Large intestine (tissue), 3 donors: Measurements from ENCODE around the gene CCR4. TPM values are rescaled to one million over a fixed set of nuclear protein-coding genes. Genes with fewer than 3 reads are reported as not detected.
"Not testable (repeated sequence)": the region's sequence is repeated elsewhere in the genome, so short reads cannot be mapped to it uniquely, and the experiment has no call there.

Experiments used
- DNase-seq, 2 donors: peaks; one replicate each; pipeline versions ENCODE4 v3.0.0 to v3.0.0-alpha.2; 2013
- H3K27ac ChIP-seq: one replicate; pipeline ENCODE4 v1.5.1; 2013; ENCODE audit warnings: low read length
- H3K27me3 ChIP-seq: 2 replicates; pipeline ENCODE4 v1.6.1; 2013; ENCODE audit warnings: low read length; ENCODE audit not compliant: control insufficient read depth, insufficient read depth
- H3K36me3 ChIP-seq: 2 replicates; pipeline ENCODE4 v1.6.1; 2013; ENCODE audit warnings: low read length; ENCODE audit not compliant: control insufficient read depth, insufficient read depth
- H3K4me1 ChIP-seq: one replicate; pipeline ENCODE4 v1.6.1; 2013; ENCODE audit warnings: low read length; ENCODE audit not compliant: control insufficient read depth, insufficient read depth
- H3K4me3 ChIP-seq: one replicate; pipeline ENCODE4 v1.5.1; 2013; ENCODE audit warnings: low read length
- H3K9me3 ChIP-seq: one replicate; pipeline ENCODE4 v1.6.1; 2013; ENCODE audit warnings: mild to moderate bottlenecking, low read depth, low read length, moderate library complexity; ENCODE audit not compliant: control insufficient read depth
- WGBS: methylation state at CpG from one replicate; pipeline ENCODE4 v1.1.5; 2013; ENCODE audit warnings: low lambda C conversion rate; ENCODE audit not compliant: insufficient coverage; 5-methylcytosine and 5-hydroxymethylcytosine counted together
- polyA plus RNA-seq: library from polyadenylated mRNA; unstranded; fragments of 120-200 nt; gene quantifications from one replicate; pipeline ENCODE4 v1.2.1, GENCODE V29; 2013

Gene CCR4
- polyA plus RNA-seq, 1 donor: 0.37 TPM

- H3K4me3 ChIP-seq, H3K27me3 ChIP-seq, H3K9me3 ChIP-seq, DNase-seq, H3K4me1 ChIP-seq, H3K27ac ChIP-seq, H3K36me3 ChIP-seq: not testable (repeated sequence)
- WGBS: 80% methylated on average over 1 of the region's 2 CpGs
Observed at GRCh38 chr3:32931273-32931672, 20.2 kb upstream of the CCR4 start.

DNA sequence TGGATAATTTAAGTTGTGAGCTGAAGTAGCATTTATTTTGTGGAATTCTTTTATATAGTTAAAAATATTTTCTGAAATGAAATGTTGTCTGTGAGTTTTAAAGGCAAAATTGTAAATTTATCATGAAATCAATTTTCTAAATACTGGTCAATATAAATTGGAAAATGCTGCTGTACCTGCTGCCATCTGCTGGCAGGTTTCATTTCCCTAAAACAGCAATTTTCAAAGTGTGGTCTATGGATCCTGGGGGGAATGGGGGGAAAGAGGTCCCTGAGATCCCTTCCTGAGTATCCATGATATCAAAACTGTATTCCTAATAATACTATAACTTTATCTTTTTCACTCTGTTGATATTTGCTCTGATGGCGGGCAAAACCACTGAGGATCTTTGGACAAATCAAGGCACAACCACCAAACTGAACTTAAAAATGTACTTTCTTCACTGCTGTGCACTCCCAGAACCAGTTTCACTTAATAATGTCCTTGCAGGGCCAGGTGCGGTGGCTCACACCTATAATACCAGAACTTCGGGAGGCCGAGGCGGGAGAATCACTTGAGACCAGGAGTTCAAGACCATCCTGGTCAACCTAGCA, 17.2 kb upstream of the CCR4 start:
- Histone ChIP-seq H3K27ac (no peak overlapping the region), H3K4me3 (no peak overlapping the region), H3K27me3 (no peaks in the 10 kb centered on the region), H3K4me1 (no peaks in the 10 kb centered on the region), H3K36me3 (no peaks in the 10 kb centered on the region), H3K9me3 (no peaks in the 10 kb centered on the region)
- WGBS: no CpG with 5 or more reads among the region's 5 CpGs
- no peak for DNase-seq

DNA sequence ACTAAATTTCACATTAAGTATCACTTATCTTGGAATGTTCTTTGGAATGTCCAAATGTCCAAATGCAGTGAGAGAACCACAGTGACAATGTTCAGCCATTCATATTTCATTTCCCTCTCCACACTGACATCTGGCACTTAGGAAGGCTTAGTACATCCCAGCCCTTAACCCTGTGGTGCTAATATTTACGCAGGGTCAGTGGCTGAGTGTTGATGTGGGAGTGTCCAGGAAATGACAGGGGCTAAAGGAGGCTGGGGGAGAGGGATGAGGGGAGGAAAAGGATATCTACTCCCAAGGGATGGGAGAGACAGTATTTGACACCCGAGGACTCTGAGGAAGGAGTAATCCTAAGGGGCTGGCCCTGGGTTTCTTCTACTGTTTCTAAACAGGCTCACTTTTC, 14.1 kb upstream of the CCR4 start:
- H3K27ac ChIP-seq: no peak overlapping the region
- no peak overlapping the region for H3K4me3 ChIP-seq
- no peaks in the 10 kb centered on the region for H3K4me1 ChIP-seq
- no peaks in the 10 kb centered on the region for H3K36me3 ChIP-seq
- 67% methylated on average over 1 of the region's 2 CpGs for WGBS
- no peaks in the 10 kb centered on the region for H3K27me3 ChIP-seq
- no peaks in the 10 kb centered on the region for H3K9me3 ChIP-seq
- DNase-seq: no peak

- H3K27ac ChIP-seq, H3K9me3 ChIP-seq, H3K27me3 ChIP-seq, H3K4me1 ChIP-seq, H3K36me3 ChIP-seq, H3K4me3 ChIP-seq, DNase-seq: not testable (repeated sequence)
- no CpG with 5 or more reads among the region's 40 CpGs for WGBS
Observed at GRCh38 chr3:32939531-32940284, 11.7 kb upstream of the CCR4 start.

- Histone ChIP-seq H3K9me3 (no peaks in the 10 kb centered on the region), H3K4me3 (no peak overlapping the region), H3K27ac (no peak overlapping the region), H3K27me3 (no peaks in the 10 kb centered on the region), H3K36me3 (no peaks in the 10 kb centered on the region), H3K4me1 (no peaks in the 10 kb centered on the region)
- no CpG with 5 or more reads among the region's 16 CpGs for WGBS
- DNase-seq: no peak
Observed at GRCh38 chr3:32940726-32941125, 10.7 kb upstream of the CCR4 start.

DNA sequence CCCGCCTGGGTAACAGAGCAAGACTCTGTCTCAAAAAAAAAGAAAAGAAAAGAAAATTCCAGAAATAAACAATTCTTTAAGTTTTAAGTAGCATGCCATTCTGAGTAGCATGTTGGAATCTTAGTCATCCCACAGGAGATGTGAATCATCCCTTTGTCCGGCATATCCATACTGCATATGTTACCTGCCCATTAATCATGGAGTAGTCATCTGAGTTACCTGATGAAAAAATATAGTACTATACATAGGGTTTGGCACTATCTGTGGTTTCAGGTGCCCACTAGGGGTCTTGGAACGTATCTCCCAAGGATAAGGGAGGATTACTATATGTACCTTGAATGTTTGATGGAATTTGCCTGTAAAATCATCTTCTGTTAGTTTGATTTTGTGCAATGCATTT, 6.3 kb upstream of the CCR4 start:
- no peaks in the 10 kb centered on the region for H3K9me3 ChIP-seq
- DNase-seq: no peak
- H3K27ac ChIP-seq: no peak overlapping the region
- 60% methylated on average over 1 of the region's 3 CpGs for WGBS
- no peak overlapping the region for H3K4me3 ChIP-seq
- H3K4me1 ChIP-seq: no peaks in the 10 kb centered on the region
- H3K27me3 ChIP-seq: no peaks in the 10 kb centered on the region
- H3K36me3 ChIP-seq: no peaks in the 10 kb centered on the region

DNA sequence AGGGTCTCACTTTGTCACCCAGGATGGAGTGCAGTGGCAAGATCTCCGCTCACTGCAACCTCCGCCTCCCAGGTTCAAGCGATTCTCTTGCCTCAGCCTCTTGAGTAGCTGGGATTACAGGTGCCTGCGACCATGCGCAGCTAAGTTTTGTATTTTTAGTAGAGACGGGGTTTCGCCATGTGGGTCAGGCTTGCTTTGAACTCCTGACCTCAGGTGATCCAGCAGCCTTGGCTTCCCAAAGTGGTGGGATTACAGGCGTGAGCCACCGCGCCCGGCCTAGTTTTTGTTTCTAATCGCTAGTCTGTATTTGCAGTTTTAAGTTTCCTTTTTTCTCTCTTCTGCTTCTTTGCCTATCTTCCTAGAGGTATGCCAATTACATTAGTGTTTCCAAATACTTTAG, 5.8 kb upstream of the CCR4 start:
- 100% methylated on average over 1 of the region's 12 CpGs for WGBS
- H3K27ac ChIP-seq, H3K27me3 ChIP-seq, H3K36me3 ChIP-seq, H3K4me1 ChIP-seq, DNase-seq, H3K9me3 ChIP-seq, H3K4me3 ChIP-seq: not testable (repeated sequence)

DNA sequence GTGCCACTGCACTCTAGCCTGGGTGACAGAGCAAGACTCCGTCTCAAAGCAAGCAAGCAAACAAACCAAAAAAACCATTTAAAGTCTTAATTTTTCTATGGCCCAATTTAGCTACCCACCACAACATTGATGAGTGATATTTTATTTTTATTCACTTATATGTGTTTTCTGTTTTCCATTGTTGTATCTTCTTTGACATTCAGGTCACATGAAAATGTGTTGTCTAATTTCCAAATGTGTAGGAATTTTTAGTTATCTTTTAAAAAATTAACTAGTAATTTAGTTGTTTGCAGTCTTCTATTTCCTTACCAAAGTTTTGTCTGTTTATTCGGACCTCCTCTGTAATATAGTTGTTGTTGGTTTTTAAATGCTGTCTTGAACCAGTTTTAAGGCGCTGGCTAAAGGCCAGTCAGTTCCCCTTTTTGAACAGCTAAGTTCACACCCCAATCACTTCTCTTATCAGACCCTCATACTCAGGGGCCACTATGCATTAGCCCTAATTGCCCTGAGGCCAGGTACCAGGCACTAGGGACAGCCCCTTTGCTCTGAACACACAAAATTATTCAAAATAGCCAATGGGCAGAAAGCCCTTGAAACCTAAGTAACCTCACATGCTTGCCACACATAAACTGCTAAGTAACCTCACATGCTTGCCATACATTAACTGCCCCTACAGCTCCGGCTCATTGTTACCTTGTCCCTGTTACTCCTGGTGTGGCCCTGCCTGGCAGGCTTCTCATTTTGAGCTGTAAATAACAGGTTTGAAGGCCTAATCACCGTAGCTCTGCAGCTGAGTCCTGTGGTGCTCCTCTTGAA, 4.3 kb upstream of the CCR4 start:
- no peak for DNase-seq
- WGBS: 100% methylated on average over 1 of the region's 5 CpGs
- H3K36me3 ChIP-seq: no peaks in the 10 kb centered on the region
- no peak overlapping the region for H3K27ac ChIP-seq
- H3K4me3 ChIP-seq: no peak overlapping the region
- H3K9me3 ChIP-seq: no peaks in the 10 kb centered on the region
- no peaks in the 10 kb centered on the region for H3K27me3 ChIP-seq
- no peaks in the 10 kb centered on the region for H3K4me1 ChIP-seq

- Histone ChIP-seq H3K4me1 (no peaks in the 10 kb centered on the region), H3K27ac (no peak overlapping the region)
Observed at GRCh38 chr3:32947789-32948238, 3.6 kb upstream of the CCR4 start.

GRCh38 chr3:32948625-32949445, 2.6 kb upstream of the CCR4 start:
- no peaks in the 10 kb centered on the region for H3K36me3 ChIP-seq
- H3K4me1 ChIP-seq: no peaks in the 10 kb centered on the region
- H3K4me3 ChIP-seq: no peak overlapping the region
- no peak overlapping the region for H3K27ac ChIP-seq
- no CpG with 5 or more reads among the region's 10 CpGs for WGBS
- no peaks in the 10 kb centered on the region for H3K9me3 ChIP-seq
- no peak for DNase-seq
- H3K27me3 ChIP-seq: no peaks in the 10 kb centered on the region

More at GRCh38 chr3:32947789-32948238, 3.6 kb upstream of the CCR4 start:
- Histone ChIP-seq H3K4me3 (no peak overlapping the region), H3K36me3 (no peaks in the 10 kb centered on the region), H3K9me3 (no peaks in the 10 kb centered on the region), H3K27me3 (no peaks in the 10 kb centered on the region)
- WGBS: no CpG with 5 or more reads among the region's 7 CpGs
- DNase-seq: peak; percentile 68 to 76
